SK-N-SH treated with all-trans-retinoic acid at 6 μM for 48 hours (cell line): ENCODE data around the gene AGBL5.

Experiments
- ATAC-seq: fragments of 200-7000 bp; cut with Tn5 transposase; 3 replicates; pipeline ENCODE4 v1.9.1; 2020; ENCODE audit warnings: mild to moderate bottlenecking, moderate library complexity
- ARNTL ChIP-seq: fragments of 450-650 bp; formaldehyde crosslinking; IDR thresholded peaks from 2 replicates; pipeline ENCODE4 v1.5.0; 2020; ENCODE audit warnings: low read depth, mild to moderate bottlenecking, moderate library complexity, borderline replicate concordance
- BACH2 ChIP-seq: fragments of 250-450 bp; sonication (Bioruptor Pico); IDR thresholded peaks from 2 replicates; pipeline ENCODE4 v1.9.0; 2021; ENCODE audit warnings: mild to moderate bottlenecking, borderline replicate concordance
- CREB5 ChIP-seq: fragments of 250-450 bp; sonication (Bioruptor Pico); IDR thresholded peaks from 2 replicates; pipeline ENCODE4 v1.5.1; 2020; ENCODE audit warnings: low read depth, mild to moderate bottlenecking, moderate library complexity
- CSDC2 ChIP-seq: fragments of 250-450 bp; sonication (Bioruptor Pico); IDR thresholded peaks from 2 replicates; pipeline ENCODE4 v1.5.0; 2020; ENCODE audit warnings: mild to moderate bottlenecking, moderate library complexity
- ESRRG ChIP-seq: fragments of 250-450 bp; sonication (Bioruptor Pico); IDR thresholded peaks from 2 replicates; pipeline ENCODE4 v1.6.1; 2021; ENCODE audit warnings: mild to moderate bottlenecking
- GLIS3 ChIP-seq: fragments of 250-450 bp; sonication (Bioruptor Pico); IDR thresholded peaks from 2 replicates; pipeline ENCODE4 v1.5.0; 2020; ENCODE audit warnings: mild to moderate bottlenecking, moderate library complexity
- ISL1 ChIP-seq: fragments of 250-450 bp; sonication (Bioruptor Pico); IDR thresholded peaks from 2 replicates; pipeline ENCODE4 v2.1.2; 2022; ENCODE audit warnings: mild to moderate bottlenecking, moderate library complexity
- SNAI2 ChIP-seq: fragments of 250-450 bp; sonication (Bioruptor Pico); IDR thresholded peaks from 2 replicates; pipeline ENCODE4 v1.5.0; 2020; ENCODE audit warnings: mild to moderate bottlenecking, moderate library complexity
- TCF4 ChIP-seq: fragments of 250-450 bp; sonication (Bioruptor Pico); IDR thresholded peaks from 2 replicates; pipeline ENCODE4 v1.8.0; 2021; ENCODE audit warnings: mild to moderate bottlenecking, moderate library complexity, borderline replicate concordance
- TOX ChIP-seq: fragments of 250-450 bp; sonication (Bioruptor Pico); IDR thresholded peaks from 2 replicates; pipeline ENCODE4 v1.8.0; 2021; ENCODE audit warnings: mild to moderate bottlenecking, moderate library complexity, borderline replicate concordance
- TSHZ2 ChIP-seq: fragments of 250-450 bp; sonication (Bioruptor Pico); IDR thresholded peaks from 2 replicates; pipeline ENCODE4 v1.5.0; 2020; ENCODE audit warnings: mild to moderate bottlenecking, moderate library complexity
- ZC3H10 ChIP-seq: fragments of 250-450 bp; sonication (Bioruptor Pico); IDR thresholded peaks from 2 replicates; pipeline ENCODE4 v1.5.1; 2021; ENCODE audit warnings: mild to moderate bottlenecking, moderate library complexity
- ZNF565 ChIP-seq: fragments of 450-650 bp; formaldehyde crosslinking; conservative IDR thresholded peaks from 2 replicates; pipeline ENCODE4 v1.5.0; 2020; ENCODE audit warnings: low read depth, mild to moderate bottlenecking, moderate library complexity
- ZNF70 ChIP-seq: fragments of 450-650 bp; formaldehyde crosslinking; IDR thresholded peaks from 2 replicates; pipeline ENCODE4 v1.5.0; 2020; ENCODE audit warnings: mild to moderate bottlenecking, moderate library complexity
- ZNF8 ChIP-seq: fragments of 450-650 bp; formaldehyde crosslinking; IDR thresholded peaks from 2 replicates; pipeline ENCODE4 v1.5.0; 2020; ENCODE audit warnings: mild to moderate bottlenecking, moderate library complexity
- TF ChIP-seq, protein P1 (sequence below): fragments of 250-450 bp; sonication (Bioruptor Pico); IDR thresholded peaks from 2 replicates; pipeline ENCODE4 v1.5.1; 2021; ENCODE audit warnings: mild to moderate bottlenecking, moderate library complexity

The AGBL5 gene

GRCh38 chr2:27085062-27085672, 33.7 kb downstream of the AGBL5 start:
- TF ChIP-seq, protein P1, sequence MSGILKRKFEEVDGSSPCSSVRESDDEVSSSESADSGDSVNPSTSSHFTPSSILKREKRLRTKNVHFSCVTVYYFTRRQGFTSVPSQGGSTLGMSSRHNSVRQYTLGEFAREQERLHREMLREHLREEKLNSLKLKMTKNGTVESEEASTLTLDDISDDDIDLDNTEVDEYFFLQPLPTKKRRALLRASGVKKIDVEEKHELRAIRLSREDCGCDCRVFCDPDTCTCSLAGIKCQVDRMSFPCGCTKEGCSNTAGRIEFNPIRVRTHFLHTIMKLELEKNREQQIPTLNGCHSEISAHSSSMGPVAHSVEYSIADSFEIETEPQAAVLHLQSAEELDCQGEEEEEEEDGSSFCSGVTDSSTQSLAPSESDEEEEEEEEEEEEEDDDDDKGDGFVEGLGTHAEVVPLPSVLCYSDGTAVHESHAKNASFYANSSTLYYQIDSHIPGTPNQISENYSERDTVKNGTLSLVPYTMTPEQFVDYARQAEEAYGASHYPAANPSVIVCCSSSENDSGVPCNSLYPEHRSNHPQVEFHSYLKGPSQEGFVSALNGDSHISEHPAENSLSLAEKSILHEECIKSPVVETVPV: no peak
- TF ChIP-seq CSDC2 (CRISPR knock-in tag) (no peak), TOX (CRISPR knock-in tag) (no peak), TCF4 (CRISPR knock-in tag) (no peak), ISL1 (no peak), CREB5 (CRISPR knock-in tag) (no peak), ZNF565 (CRISPR knock-in tag) (no peak), ARNTL (CRISPR knock-in tag) (no peak), SNAI2 (CRISPR knock-in tag) (no peak)
- TF ChIP-seq, all 23 proteins: peak for 0
- no peak for ATAC-seq

GRCh38 chr2:27085673-27086089, 34.2 kb downstream of the AGBL5 start:
- TF ChIP-seq GLIS3 (CRISPR knock-in tag) (peak; percentile 57; the same call in 1 of the 2 replicates), TSHZ2 (CRISPR knock-in tag) (peak; percentile 30; the same call in 1 of the 2 replicates), TOX (CRISPR knock-in tag) (no peak), ZNF8 (CRISPR knock-in tag) (no peak)
- TF ChIP-seq, protein P1: no peak
- ATAC-seq: peak; percentile 54

DNA sequence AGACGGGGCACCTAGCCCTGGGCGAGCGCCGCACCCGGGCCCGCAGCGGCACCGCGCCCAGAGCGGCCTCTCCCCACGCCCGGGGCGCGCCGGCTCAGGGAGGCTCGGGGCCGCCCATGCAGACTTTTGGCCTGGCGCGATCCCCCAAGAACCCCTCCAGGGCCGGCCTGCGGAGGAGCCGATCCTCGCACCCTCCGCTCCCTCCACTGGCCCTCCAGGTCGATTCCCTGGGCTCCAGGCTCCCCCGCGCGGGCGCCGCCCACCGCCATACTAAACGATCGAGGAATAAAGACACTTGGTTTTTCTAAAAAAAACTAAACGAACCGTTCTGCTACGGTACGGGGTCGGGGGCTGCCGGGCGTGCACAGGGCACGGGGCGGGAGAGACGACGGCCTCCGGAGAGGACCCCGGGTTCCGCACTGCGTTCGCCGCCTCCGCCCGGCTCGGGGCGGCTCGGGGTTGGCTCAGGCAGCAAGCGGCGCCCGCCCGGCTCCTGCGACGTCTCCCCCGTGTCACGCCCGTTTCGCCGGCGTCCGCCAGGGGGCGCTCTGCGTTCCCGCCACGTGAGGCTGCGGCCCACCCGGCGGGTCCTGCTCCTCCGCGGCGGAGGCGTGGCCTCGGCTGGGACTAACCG, 34.7 kb downstream of the AGBL5 start:
- peak; percentile 82 for ATAC-seq
- TF ChIP-seq TCF4 (CRISPR knock-in tag): no peak
- TF ChIP-seq ZNF70 (CRISPR knock-in tag): peak; percentile 12; the same call in 1 of the 2 replicates
- peak; percentile 51; the same call in 1 of the 2 replicates for TF ChIP-seq GLIS3 (CRISPR knock-in tag)
- TF ChIP-seq TSHZ2 (CRISPR knock-in tag): peak; percentile 29; the same call in 1 of the 2 replicates
- TF ChIP-seq ZC3H10: no peak
- no peak for TF ChIP-seq SNAI2 (CRISPR knock-in tag)
- TF ChIP-seq BACH2 (CRISPR knock-in tag): no peak
- TF ChIP-seq ESRRG (CRISPR knock-in tag): no peak
- TF ChIP-seq ARNTL (CRISPR knock-in tag): peak; percentile 76; the same call in 1 of the 2 replicates
